ENCODE results near the gene CLDN19.
"Not testable (repeated sequence)": the region's sequence is repeated elsewhere in the genome, so short reads cannot be mapped to it uniquely, and the experiment has no call there.

Gene CLDN19

GRCh38 chr1:42740851-42741580 is 980 bp upstream of the CLDN19 start:
- no peak for DNase-seq (ENCODE audit: extremely low read depth in 1 of 2, low read depth in 1 of 2)

DNA sequence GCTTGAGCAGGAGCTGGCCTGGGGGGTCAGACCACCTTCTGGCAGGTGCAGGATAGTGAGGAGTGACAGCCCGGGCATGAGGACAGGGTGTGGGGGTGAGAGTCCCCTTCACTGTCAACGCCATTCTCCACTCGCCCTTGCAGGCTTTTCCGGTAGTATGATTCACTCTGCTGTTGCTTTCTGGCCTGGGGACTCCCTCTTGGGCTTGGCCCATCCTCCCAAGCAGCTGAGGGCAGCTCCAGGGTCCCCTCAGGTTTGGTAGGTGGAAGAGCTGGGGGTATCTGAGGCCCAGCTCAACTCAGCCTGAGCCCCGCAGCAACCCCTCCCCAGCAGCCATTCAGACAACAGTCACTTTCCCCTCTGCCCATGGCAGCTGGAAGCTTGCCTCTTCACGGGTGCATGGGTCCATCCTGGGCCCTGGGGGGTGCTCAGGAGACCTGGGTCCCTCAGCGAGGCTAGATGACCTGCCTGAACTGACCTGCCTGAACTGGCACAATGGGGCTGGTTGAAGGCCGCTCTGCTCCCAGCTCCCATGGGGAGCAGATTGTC is 1.3 kb downstream of the CLDN19 start:
- DNase-seq (ENCODE audit: extremely low read depth in 1 of 2, low read depth in 1 of 2) = no peak

DNA sequence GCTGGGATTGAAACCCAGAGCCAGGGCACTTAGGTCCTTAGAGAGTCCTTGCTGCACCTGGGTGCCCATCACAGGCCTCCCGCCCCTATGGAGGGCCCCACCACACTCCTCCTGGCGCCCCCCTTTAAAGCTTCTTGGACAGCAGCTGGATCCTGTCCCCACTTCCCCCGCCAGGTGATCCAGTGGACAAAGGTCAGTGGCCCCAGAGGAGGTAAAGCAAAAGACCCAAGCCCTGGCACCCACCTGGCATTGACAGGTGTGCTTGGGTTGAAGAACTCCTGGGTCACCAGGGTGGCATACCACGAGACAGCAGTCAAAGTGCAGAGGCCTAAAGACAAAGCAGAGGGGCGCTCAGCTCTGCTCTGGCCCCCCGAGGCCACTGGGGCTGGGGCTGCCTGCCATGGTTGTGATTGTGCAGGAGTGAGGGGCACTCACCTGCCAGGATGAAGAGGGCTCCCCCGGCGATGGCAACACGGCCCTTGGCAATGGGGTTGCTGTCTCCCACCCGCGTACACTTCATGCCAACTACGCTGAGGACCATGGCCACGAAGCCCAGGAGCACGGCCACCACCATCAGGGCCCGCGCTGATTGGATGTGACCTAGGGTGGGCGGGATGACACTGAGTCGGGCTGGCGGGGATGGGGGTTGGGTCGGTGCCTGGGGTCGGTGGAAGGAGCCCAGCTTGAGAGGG is 1.9 kb downstream of the CLDN19 start:
- no peak for DNase-seq (ENCODE audit: extremely low read depth in 1 of 2, low read depth in 1 of 2)

DNA sequence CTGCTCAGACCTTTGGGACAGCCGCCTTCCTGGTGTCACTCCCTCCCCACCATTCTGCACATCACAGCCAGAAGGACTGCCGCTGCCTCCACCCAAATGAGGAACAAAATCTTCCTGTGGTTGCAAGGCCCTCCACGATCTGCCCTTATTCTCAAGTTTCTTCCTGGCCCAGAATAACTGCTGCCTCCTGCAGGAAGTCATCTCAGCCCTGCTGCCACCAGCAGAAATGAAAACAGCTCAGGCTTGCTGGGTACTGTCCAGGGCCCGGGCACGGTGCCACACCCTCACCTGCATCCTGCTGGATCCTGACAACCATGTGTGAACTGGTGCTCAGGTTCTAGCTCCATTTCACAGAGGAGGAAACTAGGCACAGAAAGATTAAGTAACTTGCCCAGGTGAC is 2.8 kb downstream of the CLDN19 start:
- no peak for DNase-seq (ENCODE audit: extremely low read depth in 1 of 2, low read depth in 1 of 2)

DNA sequence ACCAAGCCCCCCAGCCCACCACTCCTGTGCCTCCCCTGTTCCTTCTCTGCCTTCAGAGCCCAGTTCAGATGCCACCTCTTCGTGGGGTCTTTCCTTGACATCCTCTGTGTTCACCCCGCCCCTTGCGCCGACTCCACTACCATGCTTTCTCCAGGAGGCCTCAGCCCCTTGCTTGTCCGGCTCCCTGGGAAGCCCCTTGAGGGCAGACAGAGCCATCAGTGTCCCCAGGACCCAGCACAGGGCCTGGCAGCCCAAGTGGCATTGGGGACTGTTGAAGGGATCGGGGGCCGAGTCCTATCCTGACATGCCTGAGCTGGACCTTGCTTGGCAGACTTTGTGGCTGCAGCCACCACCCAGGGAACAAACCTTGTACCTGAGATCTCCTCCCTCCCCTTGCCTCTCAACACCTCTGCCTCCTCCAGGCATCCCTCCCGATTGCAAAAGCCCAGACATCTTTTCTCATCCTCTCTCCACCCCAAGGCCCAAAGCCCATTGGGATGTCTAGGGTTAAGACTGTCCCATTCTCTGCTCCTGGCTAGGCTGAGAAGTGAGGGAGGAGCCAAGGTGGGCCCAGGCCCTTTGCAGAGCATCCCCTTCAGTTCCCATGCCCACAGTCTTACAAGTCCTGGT is 3.4 kb downstream of the CLDN19 start:
- no peak for DNase-seq (ENCODE audit: extremely low read depth in 1 of 2, low read depth in 1 of 2)

GRCh38 chr1:42736152-42736551 is 3.9 kb downstream of the CLDN19 start:
- no peak for DNase-seq (ENCODE audit: extremely low read depth in 1 of 2, low read depth in 1 of 2)

- no peak for DNase-seq (ENCODE audit: extremely low read depth in 1 of 2, low read depth in 1 of 2)
These were observed 4.4 kb downstream of the CLDN19 start for GRCh38 chr1:42735477-42736105.

DNA sequence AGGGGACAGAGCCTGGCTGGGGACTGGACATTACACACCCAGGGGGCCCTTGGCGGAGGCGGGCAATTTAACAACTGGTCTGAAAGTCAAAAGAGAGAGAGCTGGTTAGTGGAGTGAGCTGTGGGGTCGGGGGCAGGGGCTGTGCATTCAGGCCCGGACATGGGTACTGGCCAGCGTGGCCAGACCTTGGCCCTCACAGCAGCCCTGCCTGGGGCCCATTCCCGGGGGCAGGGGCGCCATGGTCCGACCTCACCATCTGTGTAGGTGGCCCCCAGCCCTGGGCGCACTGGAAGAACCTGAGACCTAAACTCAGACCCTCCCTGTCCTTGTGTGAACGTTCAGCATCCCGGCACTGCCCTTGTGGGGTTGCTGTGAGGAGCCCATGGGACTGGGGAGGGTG is 5.0 kb downstream of the CLDN19 start:
- DNase-seq (ENCODE audit: extremely low read depth in 1 of 2, low read depth in 1 of 2) = no peak

DNA sequence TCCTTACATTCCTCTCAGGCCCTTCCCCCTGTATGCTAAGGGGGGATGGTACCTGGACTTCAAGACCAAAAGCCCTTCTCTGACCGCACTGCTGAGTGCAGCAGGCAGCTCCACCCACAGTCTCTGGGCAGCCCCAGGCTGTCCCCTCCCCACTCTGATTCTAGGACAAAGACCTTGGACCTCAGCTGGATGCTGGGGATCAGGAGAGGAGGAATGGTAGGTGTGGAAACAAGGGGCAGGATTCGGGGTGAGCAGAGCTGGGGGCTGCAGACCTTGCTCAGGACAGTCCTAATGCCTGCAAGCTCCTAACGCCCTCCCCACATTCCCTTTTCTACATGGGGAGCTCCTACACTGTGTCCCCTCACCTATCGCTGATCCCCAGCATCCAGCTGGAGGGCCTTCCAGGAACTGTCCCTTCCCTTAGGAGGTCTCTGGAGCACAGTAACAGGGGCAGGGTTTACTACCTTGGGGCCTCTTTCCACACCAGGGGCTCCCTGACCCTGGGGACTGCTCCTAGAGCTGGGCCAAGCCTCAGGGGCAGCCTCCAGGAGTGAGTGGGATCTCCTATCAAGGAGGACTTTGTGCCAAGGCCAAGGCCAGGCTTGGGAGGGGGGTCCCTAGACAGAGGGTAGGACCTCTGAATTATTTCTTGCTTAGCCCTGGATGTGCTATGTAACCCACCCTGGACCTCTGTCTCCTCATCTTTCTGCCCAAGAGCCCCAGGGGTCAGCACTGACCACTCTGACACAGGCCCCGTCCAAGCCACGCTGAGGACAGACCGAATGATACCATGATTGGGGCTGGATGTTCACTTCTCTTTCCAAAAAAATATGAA is 5.6 kb downstream of the CLDN19 start:
- DNase-seq (ENCODE audit: extremely low read depth in 1 of 2, low read depth in 1 of 2) = no peak

DNA sequence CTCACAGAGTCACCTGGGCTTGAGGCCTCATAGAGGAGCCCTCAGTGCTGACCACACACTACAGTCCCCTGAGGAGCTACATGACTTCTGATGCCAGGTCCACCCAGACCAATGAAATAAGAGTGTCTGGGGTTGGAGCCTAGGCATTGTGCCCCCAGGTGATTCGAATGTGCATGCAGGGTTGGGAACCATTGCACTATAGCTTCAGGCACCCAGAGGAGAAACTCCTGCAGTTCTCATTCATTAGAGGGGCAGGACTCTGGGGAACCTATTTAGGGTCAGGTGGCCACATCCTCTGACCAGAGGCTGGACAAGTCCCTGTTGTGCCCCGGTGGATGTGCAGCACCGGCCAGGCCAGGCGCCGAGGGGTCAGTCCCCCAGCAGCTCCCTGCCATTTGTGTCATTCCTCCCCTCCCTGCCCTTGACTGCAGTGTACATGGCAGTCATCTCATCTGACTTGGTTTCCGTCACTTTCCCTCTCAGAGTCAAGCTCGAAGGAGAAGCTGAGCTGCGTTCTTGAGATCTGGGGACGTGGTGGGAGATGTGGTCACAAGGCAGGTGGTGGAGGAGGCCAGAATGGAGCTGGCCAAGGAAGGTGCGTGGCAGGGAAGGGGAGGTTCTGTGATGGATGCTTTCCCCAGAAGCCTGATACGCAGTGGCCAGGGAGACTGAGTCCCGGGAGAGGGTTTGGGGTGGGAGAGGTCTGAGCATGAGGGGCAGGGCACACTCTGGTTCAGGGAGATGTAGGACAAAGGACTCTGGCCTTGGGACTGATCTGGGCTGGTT is 6.4 kb downstream of the CLDN19 start:
- DNase-seq (ENCODE audit: extremely low read depth in 1 of 2, low read depth in 1 of 2) = no peak

DNA sequence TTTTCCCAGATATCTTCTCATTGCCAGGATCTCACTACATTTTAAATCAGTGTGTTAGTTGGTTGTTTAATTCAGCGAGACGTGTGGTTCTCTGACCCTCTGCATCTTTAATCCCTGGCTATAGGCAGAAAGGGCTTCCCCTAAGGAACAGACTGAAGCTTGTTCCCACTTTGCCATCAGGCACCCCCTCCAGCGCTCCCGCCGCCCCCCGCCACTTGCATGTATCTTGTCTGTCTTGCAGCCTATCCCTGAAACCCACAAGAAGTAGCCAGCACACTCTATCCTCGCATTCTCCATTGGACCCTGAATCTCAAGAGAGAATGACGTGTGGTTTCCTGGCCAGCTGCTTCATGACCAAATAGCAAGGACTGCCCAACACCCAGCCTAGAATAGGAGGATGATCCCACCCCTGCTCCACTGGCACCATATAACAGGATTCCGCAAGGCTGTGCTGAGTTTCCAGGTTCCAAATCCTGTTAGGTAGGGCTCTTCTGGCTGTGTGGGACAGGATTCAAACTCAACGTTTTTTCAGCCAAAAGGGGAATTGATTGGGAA is 7.8 kb downstream of the CLDN19 start:
- DNase-seq (ENCODE audit: extremely low read depth in 1 of 2, low read depth in 1 of 2) = no peak

GRCh38 chr1:42731585-42731984 is 8.5 kb downstream of the CLDN19 start:
- DNase-seq (ENCODE audit: extremely low read depth in 1 of 2, low read depth in 1 of 2) = no peak

DNA sequence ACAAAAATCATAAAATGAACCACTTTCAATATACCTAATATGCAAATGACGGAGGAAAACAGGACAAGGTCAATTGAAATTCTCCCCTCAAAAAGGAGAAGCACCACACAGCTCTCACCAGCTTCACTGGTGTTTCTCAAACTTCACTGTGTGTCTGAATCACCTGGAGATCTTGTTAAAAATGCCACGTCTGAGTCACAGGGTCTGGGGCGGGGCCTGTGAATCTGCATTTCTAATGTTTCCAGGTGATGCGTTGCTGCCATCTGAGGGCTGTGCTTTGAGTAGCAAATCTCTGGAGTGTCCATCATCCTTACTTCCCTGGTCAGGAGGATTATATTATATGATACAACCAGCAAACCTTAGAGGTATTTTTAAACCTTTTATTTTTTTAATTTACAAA is 9.0 kb downstream of the CLDN19 start:
- peak in 1 of 2 donors; percentile 45 for DNase-seq (ENCODE audit: extremely low read depth in 1 of 2, low read depth in 1 of 2)

GRCh38 chr1:42730002-42730401 is 10.0 kb downstream of the CLDN19 start:
- no peak for DNase-seq (ENCODE audit: extremely low read depth in 1 of 2, low read depth in 1 of 2)

- not testable (repeated sequence) for DNase-seq (ENCODE audit: extremely low read depth in 1 of 2, low read depth in 1 of 2)
These were observed 14.2 kb downstream of the CLDN19 start for GRCh38 chr1:42725820-42726219.

DNA sequence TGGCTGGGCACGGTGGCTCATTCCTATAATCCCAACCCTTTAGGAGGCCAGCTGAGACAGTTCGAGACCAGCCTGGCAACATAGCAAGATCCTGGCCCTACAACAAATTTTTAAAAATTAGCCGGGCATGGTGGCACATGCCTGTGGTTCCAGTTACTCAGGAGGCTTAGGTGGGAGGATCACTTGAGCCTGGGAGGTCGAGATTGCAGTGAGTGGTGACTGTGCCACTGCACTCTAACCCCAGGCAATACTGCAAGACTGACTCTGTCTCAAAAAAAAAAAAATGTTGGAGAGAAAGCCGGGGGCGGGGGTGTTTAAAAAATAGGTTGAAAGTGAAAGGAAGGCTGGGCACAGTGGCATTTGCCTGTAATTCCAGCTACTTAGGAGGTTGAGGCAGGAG is 16.5 kb downstream of the CLDN19 start:
- no peak for DNase-seq (ENCODE audit: extremely low read depth in 1 of 2, low read depth in 1 of 2)

GRCh38 chr1:42722403-42722802 is 17.6 kb downstream of the CLDN19 start:
- DNase-seq (ENCODE audit: extremely low read depth in 1 of 2, low read depth in 1 of 2) = not testable (repeated sequence)

- DNase-seq (ENCODE audit: extremely low read depth in 1 of 2, low read depth in 1 of 2) = no peak
These were observed 18.1 kb downstream of the CLDN19 start for GRCh38 chr1:42721926-42722325.

DNA sequence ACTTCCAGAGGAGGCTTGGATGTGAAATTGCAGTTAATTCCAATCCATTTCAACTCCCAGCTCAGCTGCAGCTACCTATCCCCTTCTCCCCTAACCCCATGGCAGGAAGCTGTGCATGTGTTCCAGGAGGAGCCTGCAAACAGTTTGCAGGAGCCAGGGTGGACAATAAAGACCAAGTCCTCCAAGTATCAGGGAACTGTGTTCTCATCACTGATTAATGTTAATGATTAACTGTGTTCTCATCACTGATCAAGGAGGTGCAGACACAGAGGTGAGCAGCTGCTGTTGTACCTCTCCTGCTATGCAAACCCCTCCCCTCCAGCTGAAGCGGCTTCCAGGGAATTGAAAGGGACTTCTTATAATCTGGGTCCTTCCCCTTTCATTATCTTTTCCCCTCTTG is 19.2 kb downstream of the CLDN19 start:
- DNase-seq (ENCODE audit: extremely low read depth in 1 of 2, low read depth in 1 of 2) = no peak
